ENCODE data around the gene CDC42EP5.

The CDC42EP5 gene

DNA sequence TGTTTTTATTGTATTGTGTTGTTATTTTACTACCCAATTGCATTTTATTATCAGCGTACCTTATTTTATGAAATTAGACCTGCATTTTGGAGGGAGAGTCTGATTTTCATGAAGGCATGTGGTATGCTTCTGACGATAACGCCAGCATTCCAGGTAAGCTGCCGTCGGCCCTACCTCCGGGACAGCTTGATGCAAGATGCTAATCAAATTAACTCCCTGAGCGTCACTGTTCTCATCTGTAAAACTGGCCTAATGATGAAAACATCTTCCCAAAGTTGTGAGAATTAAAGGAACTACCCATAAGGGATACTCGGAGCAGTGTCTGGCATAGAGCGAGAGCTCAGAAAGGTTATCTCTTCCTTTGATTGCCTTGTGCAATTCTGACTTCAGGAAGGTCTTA is 16.7 kb upstream of the CDC42EP5 start:
- WGBS: 90% methylated on average over 9 of the region's 9 CpGs
- Histone ChIP-seq H3K18ac (ENCODE audit: low read depth in 1 of 2, low read length in 2 of 2) (no peak overlapping the region), H3K9me3 (ENCODE audit: control insufficient read depth, low read length) (no peaks in the 10 kb centered on the region), H3K27ac (ENCODE audit: low read length, poor library complexity, severe bottlenecking) (no peak overlapping the region), H3K14ac (ENCODE audit: low read length in 2 of 2) (no peak overlapping the region), H3K4me1 (ENCODE audit: control insufficient read depth, insufficient read depth, low read depth, low read length) (no peaks in the 10 kb centered on the region), H2BK120ac (ENCODE audit: low read depth, low read length) (no peak overlapping the region), H3K4me3 (ENCODE audit: insufficient read depth in 1 of 2, low read depth in 1 of 2, low read length in 2 of 2) (no peak overlapping the region), H2BK15ac (ENCODE audit: low read depth, poor library complexity, severe bottlenecking) (no peak overlapping the region), H2AFZ (ENCODE audit: low read depth, low read length) (no peak overlapping the region), H3K36me3 (ENCODE audit: control insufficient read depth in 1 of 2, insufficient read depth in 2 of 2, low read depth in 1 of 2, low read length in 2 of 2) (no peaks in the 10 kb centered on the region), H4K91ac (ENCODE audit: low read length) (no peak overlapping the region), H2AK5ac (ENCODE audit: low read length, severe bottlenecking) (no peak overlapping the region), H3K9ac (ENCODE audit: low read length) (no peak overlapping the region), H2BK12ac (ENCODE audit: low read length in 2 of 2) (no peak overlapping the region), H3K4ac (ENCODE audit: low read depth in 1 of 2, low read length in 2 of 2) (no peak overlapping the region), H3K79me1 (replicated peaks; ENCODE audit: low read length, poor library complexity, severe bottlenecking) (no peaks in the 10 kb centered on the region), H4K8ac (ENCODE audit: low read length) (no peak overlapping the region), H3K4me2 (ENCODE audit: low read length, poor library complexity, severe bottlenecking) (no peak overlapping the region), H3K27me3 (ENCODE audit: control insufficient read depth in 1 of 2, insufficient read depth in 1 of 2, low read length in 2 of 2) (no peaks in the 10 kb centered on the region), H2BK5ac (ENCODE audit: low read depth, low read length, poor library complexity, severe bottlenecking) (no peak overlapping the region), H3K23ac (ENCODE audit: low read length in 2 of 2) (no peak overlapping the region)
- DNase-seq: no peak

DNA sequence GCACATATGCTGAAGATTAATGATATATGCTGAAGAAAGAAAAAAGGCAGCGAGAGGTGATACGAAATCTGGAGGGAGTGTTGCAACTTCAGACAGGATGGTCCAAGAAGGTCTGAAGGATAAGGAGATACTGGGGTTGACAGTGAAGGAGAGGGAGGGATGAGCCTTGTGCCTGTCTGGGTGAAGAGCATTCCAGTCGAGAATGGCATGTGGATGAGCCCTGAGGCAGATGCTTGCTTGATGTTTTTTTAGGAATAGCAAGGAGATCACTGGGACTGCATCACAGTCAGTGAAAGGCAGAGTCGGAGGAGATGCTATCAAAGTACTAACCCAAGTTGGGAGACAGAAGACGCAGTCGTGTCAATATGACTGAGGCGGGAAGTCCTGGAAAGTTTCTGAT is 16.2 kb upstream of the CDC42EP5 start:
- no peak overlapping the region for H2BK15ac ChIP-seq (ENCODE audit: low read depth, poor library complexity, severe bottlenecking)
- no peak overlapping the region for H3K4me3 ChIP-seq (ENCODE audit: insufficient read depth in 1 of 2, low read depth in 1 of 2, low read length in 2 of 2)
- no peak overlapping the region for H3K9ac ChIP-seq (ENCODE audit: low read length)
- no peak overlapping the region for H4K91ac ChIP-seq (ENCODE audit: low read length)
- no peak overlapping the region for H3K18ac ChIP-seq (ENCODE audit: low read depth in 1 of 2, low read length in 2 of 2)
- no peak overlapping the region for H2BK12ac ChIP-seq (ENCODE audit: low read length in 2 of 2)
- H3K27ac ChIP-seq (ENCODE audit: low read length, poor library complexity, severe bottlenecking): no peak overlapping the region
- no peak overlapping the region for H2BK120ac ChIP-seq (ENCODE audit: low read depth, low read length)
- no peaks in the 10 kb centered on the region for H3K9me3 ChIP-seq (ENCODE audit: control insufficient read depth, low read length)
- H4K8ac ChIP-seq (ENCODE audit: low read length): no peak overlapping the region
- H3K4ac ChIP-seq (ENCODE audit: low read depth in 1 of 2, low read length in 2 of 2): no peak overlapping the region
- no peaks in the 10 kb centered on the region for H3K36me3 ChIP-seq (ENCODE audit: control insufficient read depth in 1 of 2, insufficient read depth in 2 of 2, low read depth in 1 of 2, low read length in 2 of 2)
- peaks cover 0 to 1% of the 10 kb centered on the region in 2 experiments for H3K27me3 ChIP-seq (ENCODE audit: control insufficient read depth in 1 of 2, insufficient read depth in 1 of 2, low read length in 2 of 2)
- no peak overlapping the region for H2AK5ac ChIP-seq (ENCODE audit: low read length, severe bottlenecking)
- H2BK5ac ChIP-seq (ENCODE audit: low read depth, low read length, poor library complexity, severe bottlenecking): no peak overlapping the region
- no peaks in the 10 kb centered on the region for H3K4me1 ChIP-seq (ENCODE audit: control insufficient read depth, insufficient read depth, low read depth, low read length)
- H3K14ac ChIP-seq (ENCODE audit: low read length in 2 of 2): no peak overlapping the region
- WGBS: 74% methylated on average over 6 of the region's 7 CpGs
- H3K23ac ChIP-seq (ENCODE audit: low read length in 2 of 2): no peak overlapping the region
- H3K4me2 ChIP-seq (ENCODE audit: low read length, poor library complexity, severe bottlenecking): no peak overlapping the region
- no peak overlapping the region for H2AFZ ChIP-seq (ENCODE audit: low read depth, low read length)
- no peaks in the 10 kb centered on the region for H3K79me1 ChIP-seq (replicated peaks; ENCODE audit: low read length, poor library complexity, severe bottlenecking)
- no peak for DNase-seq

DNA sequence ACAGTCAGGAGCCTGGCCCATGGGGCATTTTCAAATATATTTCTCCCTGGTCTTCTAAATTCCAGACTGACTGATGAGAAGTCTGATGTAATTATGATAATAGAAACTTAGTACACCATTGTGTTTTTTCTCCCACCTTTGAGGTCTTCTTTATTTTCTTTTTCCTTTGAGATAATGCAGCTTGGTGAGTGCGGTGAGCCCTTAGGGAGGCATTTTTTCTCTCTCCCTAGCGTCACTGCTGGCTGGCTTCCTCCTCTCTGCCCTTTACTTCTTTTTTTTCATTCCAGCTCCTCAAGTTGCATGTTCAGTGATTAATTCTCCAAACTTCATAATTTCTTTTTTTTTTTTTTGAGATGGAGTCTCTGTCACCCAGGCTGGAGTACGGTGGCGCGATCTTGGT is 12.8 kb upstream of the CDC42EP5 start:
- no peaks in the 10 kb centered on the region for H3K79me1 ChIP-seq (replicated peaks; ENCODE audit: low read length, poor library complexity, severe bottlenecking)
- no peak overlapping the region for H3K14ac ChIP-seq (ENCODE audit: low read length in 2 of 2)
- H3K23ac ChIP-seq (ENCODE audit: low read length in 2 of 2): no peak overlapping the region
- no peak overlapping the region for H4K8ac ChIP-seq (ENCODE audit: low read length)
- no peak for DNase-seq
- H2AFZ ChIP-seq (ENCODE audit: low read depth, low read length): no peak overlapping the region
- no peak overlapping the region for H2AK5ac ChIP-seq (ENCODE audit: low read length, severe bottlenecking)
- no peaks in the 10 kb centered on the region for H3K36me3 ChIP-seq (ENCODE audit: control insufficient read depth in 1 of 2, insufficient read depth in 2 of 2, low read depth in 1 of 2, low read length in 2 of 2)
- no peak overlapping the region for H3K9ac ChIP-seq (ENCODE audit: low read length)
- H2BK15ac ChIP-seq (ENCODE audit: low read depth, poor library complexity, severe bottlenecking): no peak overlapping the region
- H3K4me1 ChIP-seq (ENCODE audit: control insufficient read depth, insufficient read depth, low read depth, low read length): no peaks in the 10 kb centered on the region
- peaks cover 0 to 4% of the 10 kb centered on the region in 2 experiments for H3K27me3 ChIP-seq (ENCODE audit: control insufficient read depth in 1 of 2, insufficient read depth in 1 of 2, low read length in 2 of 2)
- no peak overlapping the region for H3K4ac ChIP-seq (ENCODE audit: low read depth in 1 of 2, low read length in 2 of 2)
- no peak overlapping the region for H2BK120ac ChIP-seq (ENCODE audit: low read depth, low read length)
- no peaks in the 10 kb centered on the region for H3K9me3 ChIP-seq (ENCODE audit: control insufficient read depth, low read length)
- no peak overlapping the region for H3K4me2 ChIP-seq (ENCODE audit: low read length, poor library complexity, severe bottlenecking)
- no peak overlapping the region for H3K27ac ChIP-seq (ENCODE audit: low read length, poor library complexity, severe bottlenecking)
- no peak overlapping the region for H3K4me3 ChIP-seq (ENCODE audit: insufficient read depth in 1 of 2, low read depth in 1 of 2, low read length in 2 of 2)
- no peak overlapping the region for H2BK5ac ChIP-seq (ENCODE audit: low read depth, low read length, poor library complexity, severe bottlenecking)
- no peak overlapping the region for H4K91ac ChIP-seq (ENCODE audit: low read length)
- no peak overlapping the region for H2BK12ac ChIP-seq (ENCODE audit: low read length in 2 of 2)
- 94% methylated on average over 4 of the region's 5 CpGs for WGBS
- no peak overlapping the region for H3K18ac ChIP-seq (ENCODE audit: low read depth in 1 of 2, low read length in 2 of 2)

DNA sequence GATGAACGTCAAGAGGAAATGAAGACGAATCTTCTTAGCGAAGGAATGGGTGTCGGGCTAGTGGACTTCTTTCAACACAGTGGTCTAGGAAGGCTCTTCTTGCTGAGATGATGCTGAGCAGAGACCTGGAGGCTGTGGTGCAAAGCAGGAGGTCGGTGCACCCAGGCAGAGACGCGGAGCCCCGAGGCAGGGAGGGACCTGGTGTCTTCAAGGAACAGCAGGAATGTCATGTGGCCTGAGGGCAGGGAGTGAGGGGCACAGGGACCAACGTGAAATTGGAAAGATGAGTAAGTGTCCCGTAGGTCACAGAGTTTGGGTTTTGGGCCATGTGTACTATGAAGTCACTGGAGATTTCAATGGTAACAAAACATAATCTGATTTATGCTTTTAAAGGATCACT is 11.4 kb upstream of the CDC42EP5 start:
- no peaks in the 10 kb centered on the region for H3K4me1 ChIP-seq (ENCODE audit: control insufficient read depth, insufficient read depth, low read depth, low read length)
- no peak overlapping the region for H2BK120ac ChIP-seq (ENCODE audit: low read depth, low read length)
- H3K14ac ChIP-seq (ENCODE audit: low read length in 2 of 2): no peak overlapping the region
- no peaks in the 10 kb centered on the region for H3K36me3 ChIP-seq (ENCODE audit: control insufficient read depth in 1 of 2, insufficient read depth in 2 of 2, low read depth in 1 of 2, low read length in 2 of 2)
- H2AK5ac ChIP-seq (ENCODE audit: low read length, severe bottlenecking): no peak overlapping the region
- WGBS: 82% methylated on average over 10 of the region's 10 CpGs
- no peak for DNase-seq
- H3K9me3 ChIP-seq (ENCODE audit: control insufficient read depth, low read length): no peaks in the 10 kb centered on the region
- no peak overlapping the region for H2AFZ ChIP-seq (ENCODE audit: low read depth, low read length)
- no peak overlapping the region for H2BK15ac ChIP-seq (ENCODE audit: low read depth, poor library complexity, severe bottlenecking)
- no peak overlapping the region for H4K8ac ChIP-seq (ENCODE audit: low read length)
- no peak overlapping the region for H3K23ac ChIP-seq (ENCODE audit: low read length in 2 of 2)
- peaks cover 0 to 10% of the 10 kb centered on the region in 2 experiments for H3K27me3 ChIP-seq (ENCODE audit: control insufficient read depth in 1 of 2, insufficient read depth in 1 of 2, low read length in 2 of 2)
- no peak overlapping the region for H3K4me2 ChIP-seq (ENCODE audit: low read length, poor library complexity, severe bottlenecking)
- H3K18ac ChIP-seq (ENCODE audit: low read depth in 1 of 2, low read length in 2 of 2): no peak overlapping the region
- H3K4ac ChIP-seq (ENCODE audit: low read depth in 1 of 2, low read length in 2 of 2): no peak overlapping the region
- H3K79me1 ChIP-seq (replicated peaks; ENCODE audit: low read length, poor library complexity, severe bottlenecking): no peaks in the 10 kb centered on the region
- no peak overlapping the region for H4K91ac ChIP-seq (ENCODE audit: low read length)
- no peak overlapping the region for H2BK5ac ChIP-seq (ENCODE audit: low read depth, low read length, poor library complexity, severe bottlenecking)
- H3K27ac ChIP-seq (ENCODE audit: low read length, poor library complexity, severe bottlenecking): no peak overlapping the region
- H3K4me3 ChIP-seq (ENCODE audit: insufficient read depth in 1 of 2, low read depth in 1 of 2, low read length in 2 of 2): no peak overlapping the region
- H2BK12ac ChIP-seq (ENCODE audit: low read length in 2 of 2): no peak overlapping the region
- no peak overlapping the region for H3K9ac ChIP-seq (ENCODE audit: low read length)

Data from mesenchymal stem cell (in vitro differentiated cells and primary cell).